T-helper 9 cell (primary cell): ENCODE data around the gene PTPRG.

Experiments
- DNase-seq: peaks from one replicate; pipeline ENCODE4 v3.0.0-alpha.2; 2020

The PTPRG gene

GRCh38 chr3:61663356-61664104 is 102.2 kb downstream of the PTPRG start:
- no peak for DNase-seq

GRCh38 chr3:61664105-61664482 is 102.7 kb downstream of the PTPRG start:
- DNase-seq, result no peak

GRCh38 chr3:61665121-61665520 is 103.8 kb downstream of the PTPRG start:
- no peak for DNase-seq

DNA sequence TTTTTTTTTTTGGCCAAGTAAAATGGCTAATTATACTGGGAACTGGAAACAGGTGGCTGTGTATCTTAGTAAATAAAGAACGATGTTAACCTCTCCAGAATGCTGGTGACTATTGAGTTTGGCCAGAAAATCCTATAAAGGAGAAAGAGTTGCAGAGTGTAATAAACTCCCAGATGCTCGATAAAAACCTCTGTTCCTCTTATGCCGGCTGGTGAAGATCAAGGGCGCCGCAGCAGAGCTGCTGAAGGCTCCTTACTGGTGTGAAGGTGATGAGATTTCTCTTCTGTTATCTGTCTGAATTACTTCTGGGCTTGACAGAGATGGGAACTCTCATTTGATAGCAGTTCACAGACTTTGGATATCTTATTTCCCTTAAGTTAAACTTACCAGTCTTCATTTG is 104.6 kb downstream of the PTPRG start:
- DNase-seq, result no peak

DNA sequence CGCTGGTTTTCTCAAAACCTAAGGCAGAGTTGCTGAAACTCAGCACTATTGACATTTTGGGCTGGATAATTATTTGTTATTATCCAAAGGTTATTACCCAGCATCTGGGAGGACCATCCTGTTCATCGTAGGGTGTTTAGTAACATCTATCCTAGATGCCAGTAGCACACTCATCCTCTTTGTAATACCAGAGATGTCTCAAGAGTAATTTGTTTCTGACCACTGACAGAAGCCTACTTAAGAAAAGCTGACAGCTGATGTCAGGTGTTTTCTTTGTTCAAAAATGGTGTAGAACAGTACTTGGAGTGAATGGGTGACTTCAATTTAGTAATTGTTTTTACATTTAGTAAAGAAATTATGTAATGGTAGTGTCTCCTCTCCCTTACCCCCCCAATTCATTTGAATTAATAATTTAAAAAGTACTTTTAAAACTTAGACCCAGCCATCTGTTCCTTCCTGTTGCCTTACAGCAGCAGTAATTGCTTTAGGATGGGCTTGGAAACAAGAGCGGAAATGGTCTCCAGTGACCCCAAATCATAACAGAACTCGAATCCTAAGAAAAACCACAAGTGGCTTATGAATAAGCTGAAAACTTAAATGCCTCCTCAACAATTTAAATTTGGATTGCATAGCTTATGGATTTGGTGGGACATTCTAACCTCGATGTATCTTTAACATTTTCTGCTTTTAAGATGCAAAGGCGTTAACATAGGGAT is 105.4 kb downstream of the PTPRG start:
- no peak for DNase-seq

- no peak for DNase-seq
Measured at GRCh38 chr3:61667383-61667782, 106.0 kb downstream of the PTPRG start.

DNA sequence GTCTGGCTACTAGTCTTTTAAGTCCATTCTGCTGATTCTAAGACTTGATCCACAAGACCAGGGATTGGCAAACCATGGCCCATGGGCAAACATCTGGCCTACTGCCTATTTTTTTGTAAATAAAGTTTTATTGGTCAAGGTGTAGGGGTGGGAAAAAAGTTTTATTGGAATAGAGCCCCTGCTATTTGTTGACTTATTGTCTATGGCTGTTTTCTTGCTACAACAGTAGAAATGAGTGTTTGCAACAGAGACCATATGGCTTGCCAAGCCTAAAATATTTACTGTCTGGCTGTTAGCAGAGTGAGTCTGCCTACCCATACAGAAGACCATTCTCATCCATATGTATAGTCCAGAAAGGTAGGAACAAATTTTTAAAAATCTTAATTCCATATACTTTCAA is 106.4 kb downstream of the PTPRG start:
- DNase-seq, result no peak

DNA sequence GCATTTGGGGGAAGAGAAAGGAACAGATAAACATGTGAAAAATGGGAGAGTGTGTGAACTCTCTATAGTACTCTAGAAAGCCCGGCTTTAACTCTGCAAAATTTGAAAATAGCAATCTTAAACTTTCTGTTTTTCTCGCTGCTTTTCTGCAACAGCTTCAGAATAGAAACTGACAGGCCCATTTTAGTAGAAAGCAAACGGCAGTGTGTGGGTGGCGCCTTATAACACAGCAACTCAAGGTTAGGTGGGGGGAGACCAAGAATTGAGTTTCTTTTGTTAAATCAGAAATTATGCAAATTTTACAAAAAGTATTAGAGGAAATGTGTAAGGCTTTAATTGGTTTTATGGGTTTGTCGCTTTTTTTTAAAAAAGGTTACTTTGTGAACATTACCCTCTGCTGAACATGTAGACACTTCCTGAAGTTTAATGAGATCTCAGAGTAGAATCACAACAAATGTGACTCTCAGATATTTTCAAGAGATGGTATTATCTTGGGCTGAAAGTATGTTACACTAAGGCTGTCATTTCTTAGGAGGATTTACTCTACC is 107.0 kb downstream of the PTPRG start:
- DNase-seq, result no peak

- DNase-seq, result no peak
Measured at GRCh38 chr3:61669203-61669602, 107.8 kb downstream of the PTPRG start.

DNA sequence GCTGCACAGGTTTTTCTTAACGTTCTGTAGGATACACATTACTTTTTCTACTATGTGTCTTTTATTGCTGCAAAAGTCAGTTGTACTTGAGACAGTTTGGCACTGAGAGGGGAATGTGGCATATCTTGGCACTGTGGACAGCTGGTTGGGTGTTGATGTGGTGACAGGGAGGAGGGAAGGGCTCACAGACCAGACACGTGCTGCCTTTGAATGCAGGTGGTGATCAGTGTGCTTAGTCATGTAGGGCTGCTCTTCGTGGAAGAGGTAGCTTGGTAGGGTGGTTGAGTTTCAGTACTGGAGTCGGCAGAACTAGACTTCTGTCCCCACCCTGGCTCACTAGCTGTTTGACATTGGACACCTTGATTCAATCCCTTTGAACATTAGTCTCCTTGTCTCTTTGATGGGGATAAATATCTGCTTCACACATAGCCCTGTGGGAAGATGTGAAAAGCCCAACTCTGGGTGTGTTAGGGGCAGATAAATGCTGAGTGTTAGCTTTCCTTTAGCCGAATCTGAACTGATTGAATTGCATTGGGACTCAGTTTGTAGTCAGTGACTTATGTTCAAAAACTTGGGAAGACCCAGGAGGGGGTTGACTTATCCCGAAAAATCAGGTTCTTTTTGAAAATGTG is 108.4 kb downstream of the PTPRG start:
- no peak for DNase-seq

DNA sequence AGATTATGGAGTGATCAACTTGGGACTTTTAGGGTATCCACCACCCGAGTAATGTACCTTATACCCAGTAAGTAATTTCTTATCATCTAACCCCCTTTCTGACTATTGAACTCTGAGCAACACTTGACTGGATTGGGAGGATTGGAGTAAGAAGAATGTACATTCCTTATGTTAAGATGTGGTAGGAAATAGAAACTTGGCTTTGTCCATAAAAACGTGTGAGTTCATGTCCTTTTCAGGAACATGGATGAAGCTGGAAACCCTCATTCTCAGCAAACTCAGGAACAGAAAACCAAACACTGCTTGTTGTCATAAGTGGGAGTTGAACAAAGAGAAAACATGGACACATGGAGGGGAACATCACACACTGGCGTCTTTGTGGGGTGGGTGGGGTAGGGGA is 112.3 kb downstream of the PTPRG start:
- no peak for DNase-seq

GRCh38 chr3:61674596-61674995 is 113.2 kb downstream of the PTPRG start:
- no peak for DNase-seq

- DNase-seq, result no peak
Measured at GRCh38 chr3:61679026-61679425, 117.7 kb downstream of the PTPRG start.

- no peak for DNase-seq
Measured at GRCh38 chr3:61680617-61681016, 119.2 kb downstream of the PTPRG start.

DNA sequence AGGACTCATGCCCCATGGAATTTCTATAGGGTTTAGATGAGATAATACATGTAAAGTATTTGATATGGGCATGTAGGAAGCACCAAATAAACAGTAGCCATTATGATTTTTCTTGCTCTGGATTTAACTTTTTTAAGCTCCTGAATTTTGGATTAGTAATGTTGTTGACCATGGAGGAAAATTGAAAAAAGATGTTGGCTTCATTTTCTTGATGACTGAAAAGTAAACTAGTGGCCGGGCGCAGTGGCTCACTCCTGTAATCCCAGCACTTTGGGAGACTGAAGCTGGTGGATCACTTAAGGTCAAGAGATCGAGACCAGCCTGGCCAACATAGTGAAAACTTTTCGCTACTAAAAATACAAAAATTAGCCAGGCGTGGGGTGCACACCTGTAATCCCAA is 120.3 kb downstream of the PTPRG start:
- no peak for DNase-seq

DNA sequence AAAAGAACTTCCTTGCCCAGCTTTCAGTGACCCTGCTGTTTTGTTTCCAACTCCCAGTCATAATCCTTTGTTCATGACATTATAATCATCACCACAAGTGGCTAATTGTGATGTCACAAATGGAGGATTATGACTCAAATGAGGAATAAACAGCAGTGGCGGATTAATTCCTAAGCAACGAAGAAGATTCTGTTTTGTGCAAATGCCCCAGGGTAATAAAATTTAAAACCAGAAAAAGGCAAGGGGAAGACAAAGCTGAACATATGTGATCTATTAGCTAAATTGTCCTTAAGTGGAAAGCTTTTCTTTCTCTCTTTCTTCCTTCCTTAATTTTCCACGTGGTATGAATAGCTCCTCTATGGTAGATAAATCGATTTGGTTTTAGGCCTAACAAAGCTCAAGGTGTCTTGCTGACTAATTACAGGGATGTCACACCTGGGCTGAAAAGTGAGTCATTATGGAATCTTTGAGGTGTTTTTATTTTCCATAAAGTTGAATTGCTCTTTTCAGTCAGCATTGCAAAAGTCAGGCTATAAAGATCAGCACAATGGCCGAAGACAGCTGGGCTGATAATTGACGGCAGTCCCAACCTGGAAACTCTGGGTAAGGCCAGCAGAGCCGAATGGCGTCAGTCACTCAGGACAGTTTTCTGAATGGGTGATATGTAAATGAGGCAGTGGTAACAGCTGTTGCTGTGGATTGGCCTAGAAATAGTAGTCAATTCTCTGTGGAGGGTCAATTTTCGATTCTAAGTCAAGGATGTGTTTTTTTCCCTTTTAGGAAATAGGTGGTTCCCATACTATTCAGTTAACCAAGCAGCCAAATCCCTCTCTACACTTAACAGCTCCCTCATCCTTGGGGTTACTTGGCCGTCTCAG is 121.5 kb downstream of the PTPRG start:
- no peak for DNase-seq

DNA sequence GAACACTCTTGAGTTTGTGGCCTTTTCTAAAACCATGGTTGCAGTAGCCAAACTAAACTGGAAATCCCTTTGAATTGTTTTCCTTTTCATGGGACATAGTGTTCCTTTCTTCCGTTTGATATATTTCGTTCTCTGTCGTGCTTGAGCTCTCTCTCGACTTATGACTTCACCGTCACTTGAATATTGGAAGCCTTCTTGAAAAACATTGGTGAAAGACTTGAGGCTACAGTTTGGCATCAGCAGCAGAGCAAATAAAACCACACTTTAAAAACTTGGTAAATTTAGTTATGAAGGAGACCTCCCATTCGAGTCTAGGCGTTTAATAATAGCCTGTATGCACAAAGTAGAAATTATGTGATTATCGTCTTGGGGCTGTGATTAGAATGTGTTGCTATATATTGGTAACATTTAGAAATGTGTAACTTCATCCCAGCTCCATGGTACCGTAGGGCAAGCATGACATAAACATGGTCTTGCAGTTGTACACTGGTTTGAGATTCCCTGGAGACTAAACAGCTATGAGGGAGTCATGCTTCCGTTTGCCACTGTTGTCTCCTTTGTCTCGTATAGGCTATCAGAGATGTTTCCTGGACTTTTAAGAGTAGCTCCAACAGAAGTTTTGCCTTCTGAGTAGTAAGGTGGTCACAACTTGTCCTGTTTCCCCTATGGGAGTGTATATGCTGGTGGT is 122.3 kb downstream of the PTPRG start:
- no peak for DNase-seq

GRCh38 chr3:61684386-61684785 is 123.0 kb downstream of the PTPRG start:
- no peak for DNase-seq

GRCh38 chr3:61685755-61686154 is 124.4 kb downstream of the PTPRG start:
- DNase-seq, result no peak

- no peak for DNase-seq
Measured at GRCh38 chr3:61686228-61686648, 124.9 kb downstream of the PTPRG start.

DNA sequence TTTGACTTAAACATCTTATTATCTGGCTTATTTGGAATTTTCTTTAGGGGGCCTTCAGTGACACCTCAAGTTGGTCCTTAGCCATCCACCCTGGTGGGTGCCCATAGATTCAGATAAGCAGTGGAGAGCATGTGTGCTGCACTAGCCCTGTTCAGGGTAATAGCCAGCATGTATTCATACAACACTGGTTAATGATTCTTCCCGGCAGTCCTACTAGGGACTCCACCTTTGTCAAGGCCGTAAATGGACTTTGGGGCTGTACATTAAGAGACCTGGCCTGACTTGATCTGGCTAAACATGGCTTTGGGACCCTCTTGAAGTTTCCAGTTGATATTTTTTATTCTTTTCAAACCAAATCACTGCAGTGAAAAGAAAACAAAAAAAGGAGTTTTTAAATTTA is 125.8 kb downstream of the PTPRG start:
- no peak for DNase-seq

DNA sequence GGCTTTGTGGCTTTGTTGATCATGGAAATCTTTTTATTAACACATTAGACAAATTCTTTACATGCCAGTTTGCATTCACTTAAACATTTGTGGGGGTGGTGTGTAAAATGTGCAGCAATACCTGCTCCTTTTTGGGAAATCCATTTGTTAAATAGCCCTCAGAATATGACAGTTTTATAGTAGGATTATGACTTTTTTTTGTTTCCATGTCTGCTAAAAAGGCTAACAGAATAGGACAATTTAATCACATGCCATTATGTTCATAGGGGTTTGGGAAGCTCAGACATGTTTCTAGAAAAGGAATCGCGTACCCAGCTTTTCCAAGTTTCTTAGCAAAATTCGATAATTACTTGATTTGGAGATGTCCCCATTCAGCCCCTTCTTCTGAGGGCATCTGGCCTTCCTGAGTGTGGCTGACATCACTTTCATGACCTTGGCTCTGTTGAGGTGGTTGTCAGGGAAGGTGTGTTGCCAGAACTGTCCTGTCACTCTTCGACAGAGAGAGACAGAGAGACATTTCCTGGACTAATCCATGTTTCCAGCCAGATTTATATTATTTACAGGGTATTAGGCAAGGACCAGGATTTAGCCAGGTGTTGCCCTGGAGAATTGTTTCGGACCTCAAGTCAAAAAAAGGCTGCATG is 126.4 kb downstream of the PTPRG start:
- no peak for DNase-seq
